Measurements from ENCODE around the gene KCNS3. TPM values are rescaled to one million over a fixed set of nuclear protein-coding genes. Genes with fewer than 3 reads are reported as not detected.

KCNS3 gene
- total and polyA plus RNA-seq, 2 of the 13 experiments (the other 11 are each of a cell fraction or from before 2014, with no cell fraction given): not detected

- no peak overlapping the region for H3K4me3 ChIP-seq (replicated peaks in 1 of 3; ENCODE audit: insufficient read depth in 1 of 3, low read depth in 2 of 3, low read length in 3 of 3)
- no peaks in the 10 kb centered on the region for H4K20me1 ChIP-seq (ENCODE audit: insufficient read depth, low read length)
- no peak for FAIRE-seq
- H3K27ac ChIP-seq (ENCODE audit: extremely low read length, insufficient read depth, low read length): no peak overlapping the region
- ChIA-PET CTCF (ENCODE audit: low intra/inter-chr PET ratio, low total read pairs) (no interaction called here), POLR2A (no interaction called here)
- DNase-seq (ENCODE audit: low spot score): no peak
- TF ChIP-seq MEF2D (CRISPR knock-in tag; IDR thresholded peaks at IDR 0.05): no peak
- no peak for TF ChIP-seq ELK4 (CRISPR knock-in tag; IDR thresholded peaks at IDR 0.05; ENCODE audit: borderline replicate concordance)
- no peak for TF ChIP-seq DMAP1 (CRISPR knock-in tag; IDR thresholded peaks at IDR 0.05)
- TF ChIP-seq ZBTB46 (CRISPR knock-in tag; IDR thresholded peaks at IDR 0.05; ENCODE audit: borderline replicate concordance): no peak
- TF ChIP-seq ELF4 (CRISPR knock-in tag; IDR thresholded peaks at IDR 0.05; ENCODE audit: borderline replicate concordance): no peak
- TF ChIP-seq YEATS4 (CRISPR knock-in tag; IDR thresholded peaks at IDR 0.05; ENCODE audit: borderline replicate concordance): no peak
- TF ChIP-seq FIP1L1 (IDR thresholded peaks at IDR 0.05; ENCODE audit: borderline replicate concordance, insufficient read depth, low read depth, low read length): no peak
- no peak for TF ChIP-seq ZBTB1 (CRISPR knock-in tag; IDR thresholded peaks at IDR 0.05; ENCODE audit: borderline replicate concordance)
- no peak for TF ChIP-seq HNF1A (IDR thresholded peaks at IDR 0.05; ENCODE audit: low read depth)
- TF ChIP-seq HNF1A (CRISPR knock-in tag; IDR thresholded peaks at IDR 0.05; ENCODE audit: borderline replicate concordance): no peak
- no peak for TF ChIP-seq MZF1 (CRISPR knock-in tag; IDR thresholded peaks at IDR 0.05; ENCODE audit: borderline replicate concordance)
- TF ChIP-seq NR0B2 (CRISPR knock-in tag; IDR thresholded peaks at IDR 0.05): no peak
- TF ChIP-seq CSRNP2 (CRISPR knock-in tag; conservative IDR thresholded peaks at IDR 0.05; ENCODE audit: low read depth): no peak
- no peak for TF ChIP-seq PPARG (CRISPR knock-in tag; conservative IDR thresholded peaks at IDR 0.05)
- WGBS (ENCODE audit: low lambda C conversion rate): 21% methylated on average over 3 of the region's 3 CpGs
- H3K36me3 ChIP-seq (replicated peaks in 1 of 2; ENCODE audit: control insufficient read depth in 1 of 2, insufficient read depth in 2 of 2, low read length in 2 of 2): no peaks in the 10 kb centered on the region
- no peak overlapping the region for H2AFZ ChIP-seq (ENCODE audit: low read length)
- intact Hi-C loops (cut with micrococcal nuclease; ENCODE audit: unreplicated experiment) (no loop called here), in situ Hi-C loops (cut with HindIII; ENCODE audit: extremely low pct_ligation_motif_present, low pct_unique_long_range_greater_than_20kb) (no loop called here)
- H3K9me3 ChIP-seq (ENCODE audit: low read length): no peaks in the 10 kb centered on the region
- no peak for ATAC-seq
- no peak overlapping the region for H3K4me2 ChIP-seq (ENCODE audit: low read depth, low read length)
- no peaks in the 10 kb centered on the region for H3K79me2 ChIP-seq (ENCODE audit: insufficient read depth, low read length)
- H3K27me3 ChIP-seq (ENCODE audit: control insufficient read depth in 1 of 2, insufficient read depth in 2 of 2, low read length in 2 of 2): no peaks in the 10 kb centered on the region
- no peak overlapping the region for H3K9ac ChIP-seq (ENCODE audit: insufficient read depth, low read depth, low read length)
- H3K4me1 ChIP-seq (ENCODE audit: insufficient read depth, low read length): no peaks in the 10 kb centered on the region
- no TSS peak for BruUV-seq (replicated peaks)
These were observed 94.5 kb downstream of the KCNS3 start for GRCh38 chr2:17972991-17973390.
